Karpas-422 (cell line): ENCODE data around the gene ZNF443. TPM values are rescaled to one million over a fixed set of nuclear protein-coding genes. Genes with fewer than 3 reads are reported as not detected.
"Not testable (repeated sequence)": the region's sequence is repeated elsewhere in the genome, so short reads cannot be mapped to it uniquely, and the experiment has no call there.

Experiments
- DNase-seq: peaks from one replicate; pipeline ENCODE4 v3.0.0-alpha.2; 2015
- H2AFZ ChIP-seq: fragments of 200-600 bp; sonication (generic); 2 replicates; pipeline ENCODE4 v1.6.1; 2014; ENCODE audit warnings: antibody characterized with exemption, low read length, mixed read lengths
- H3K27ac ChIP-seq: fragments of 200-600 bp; sonication (generic); 2 replicates; pipeline ENCODE4 v1.5.1; 2014; ENCODE audit warnings: mild to moderate bottlenecking, low read length, moderate library complexity
- H3K27me3 ChIP-seq: fragments of 200-600 bp; sonication (generic); 2 replicates; pipeline ENCODE4 v1.6.1; 2014; ENCODE audit warnings: low read length, mixed read lengths
- H3K36me3 ChIP-seq: fragments of 200-600 bp; sonication (generic); 2 replicates; pipeline ENCODE4 v1.6.1; 2014; ENCODE audit warnings: low read length, mixed read lengths; ENCODE audit not compliant: insufficient read depth
- H3K4me1 ChIP-seq: fragments of 200-600 bp; sonication (generic); 2 replicates; pipeline ENCODE4 v1.6.1; 2014; ENCODE audit warnings: mild to moderate bottlenecking, low read length, mixed read lengths
- H3K4me2 ChIP-seq: fragments of 200-600 bp; sonication (generic); 2 replicates; pipeline ENCODE4 v1.6.1; 2014; ENCODE audit warnings: low read length, low read depth, mild to moderate bottlenecking; ENCODE audit not compliant: poor library complexity, severe bottlenecking
- H3K4me3 ChIP-seq: fragments of 200-600 bp; sonication (generic); 2 replicates; pipeline ENCODE4 v1.5.1; 2014; ENCODE audit warnings: mild to moderate bottlenecking, antibody characterized with exemption, low read length, mixed read lengths
- H3K79me2 ChIP-seq: fragments of 200-600 bp; sonication (generic); 2 replicates; pipeline ENCODE4 v1.6.1; 2014; ENCODE audit warnings: mild to moderate bottlenecking, low read length, mixed read lengths
- H3K9ac ChIP-seq: fragments of 200-600 bp; sonication (generic); 2 replicates; pipeline ENCODE4 v1.6.0; 2014; ENCODE audit warnings: low read length
- H3K9me2 ChIP-seq: fragments of 200-600 bp; sonication (generic), shearing (Covaris generic); replicated peaks from 2 replicates; pipeline ENCODE4 v1.6.0; 2014; ENCODE audit warnings: mild to moderate bottlenecking, low read length, moderate library complexity; ENCODE audit not compliant: insufficient read depth
- H3K9me3 ChIP-seq: fragments of 300-700, 200-600 bp; sonication (generic); 2 replicates; pipeline ENCODE4 v1.6.1; 2014; ENCODE audit warnings: low read length, mixed read lengths
- H4K20me1 ChIP-seq: fragments of 200-600 bp; sonication (generic); 2 replicates; pipeline ENCODE4 v1.6.1; 2014; ENCODE audit warnings: mild to moderate bottlenecking, antibody characterized with exemption, low read length, low read depth; ENCODE audit not compliant: insufficient read depth
- total RNA-seq: library from RNA; depleted of rRNA; stranded (reverse); fragments of >200 nt; shearing (Covaris generic); gene quantifications from 2 replicates; pipeline ENCODE4 v1.2.3, GENCODE V29; 2014; ENCODE audit warnings: low replicate concordance; rRNA removed

ZNF443 gene
- total RNA-seq = 2.3 and 4.0 TPM in 2 replicates

GRCh38 chr19:12440541-12441316 lies at the start of gene ZNF443:
ZNF443 (minus strand) TSS chr19:12441021; CDS start chr19:12440914, 107 bp downstream.
- Histone ChIP-seq H3K27ac (peak within 1 kb of the TSS; percentile 16; the same call in 1 of the 2 replicates), H3K4me1 (peaks cover 7% of the 10 kb centered on the region), H3K9ac (peak within 1 kb of the TSS; percentile 78), H4K20me1 (no peaks in the 10 kb centered on the region), H3K36me3 (peaks cover 5% of the 10 kb centered on the region; the same call in 1 of the 2 replicates), H3K9me3 (0 out of 2 replicates have a peak, but pooled peaks cover 4% of the 10 kb centered on the region), H2AFZ (peak within 1 kb of the TSS; percentile 90), H3K9me2 (no peaks in the 10 kb centered on the region), H3K27me3 (no peaks in the 10 kb centered on the region), H3K4me2 (peak within 1 kb of the TSS; percentile 80), H3K79me2 (peaks cover 20% of the 10 kb centered on the region), H3K4me3 (peak within 1 kb of the TSS; percentile 94)
- DNase-seq = peak; percentile 99

GRCh38 chr19:12486265-12486783 lies 45.5 kb upstream of the ZNF443 start:
- H3K4me3 ChIP-seq, H4K20me1 ChIP-seq, H3K36me3 ChIP-seq, H2AFZ ChIP-seq, H3K27ac ChIP-seq, H3K9me3 ChIP-seq, H3K4me2 ChIP-seq, H3K9me2 ChIP-seq, H3K27me3 ChIP-seq, H3K9ac ChIP-seq, DNase-seq: not testable (repeated sequence)
- Histone ChIP-seq H3K79me2 (peaks cover 31% of the 10 kb centered on the region), H3K4me1 (peaks cover 32% of the 10 kb centered on the region)

- Histone ChIP-seq H2AFZ (no peak overlapping the region), H3K4me3 (peak overlapping the region; percentile 72; the same call in 1 of the 2 replicates), H3K4me1 (peaks cover 32% of the 10 kb centered on the region), H3K9ac (0 out of 2 replicates have a peak overlapping the region, but pooled peaks have one; percentile 82), H3K79me2 (peaks cover 38% of the 10 kb centered on the region), H3K27ac (no peak overlapping the region), H3K9me2 (no peaks in the 10 kb centered on the region), H3K4me2 (peak overlapping the region; percentile 96), H3K36me3 (no peaks in the 10 kb centered on the region), H3K9me3 (no peaks in the 10 kb centered on the region), H3K27me3 (no peaks in the 10 kb centered on the region), H4K20me1 (no peaks in the 10 kb centered on the region)
- no peak for DNase-seq
Observed at GRCh38 chr19:12485571-12485970, 44.8 kb upstream of the ZNF443 start.

DNA sequence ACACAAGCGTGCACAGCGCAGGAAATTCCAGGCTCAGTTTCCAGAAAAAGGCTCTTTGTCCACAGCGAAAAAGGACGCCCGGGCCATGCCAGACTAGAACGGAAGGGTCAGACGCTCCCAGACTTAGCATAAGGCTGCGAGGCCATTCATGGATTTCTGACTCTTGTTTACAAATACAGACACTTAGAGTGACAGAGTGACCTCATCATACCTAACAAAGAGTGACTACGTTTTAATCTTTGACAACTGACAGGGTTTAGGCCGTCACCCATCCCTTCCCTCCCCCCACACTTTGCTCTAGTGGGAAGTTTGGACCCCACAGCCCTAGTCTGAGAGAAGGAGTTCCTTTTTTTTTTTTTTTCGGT lies 44.2 kb upstream of the ZNF443 start:
- H3K9ac ChIP-seq = peak overlapping the region; percentile 82
- no peaks in the 10 kb centered on the region for H3K9me2 ChIP-seq
- peak overlapping the region; percentile 94 for H2AFZ ChIP-seq
- H3K9me3 ChIP-seq = no peaks in the 10 kb centered on the region
- H3K4me1 ChIP-seq = peaks cover 32% of the 10 kb centered on the region
- no peaks in the 10 kb centered on the region for H3K36me3 ChIP-seq
- no peak overlapping the region for H3K27ac ChIP-seq
- peak overlapping the region; percentile 96 for H3K4me2 ChIP-seq
- no peaks in the 10 kb centered on the region for H3K27me3 ChIP-seq
- peak overlapping the region; percentile 72 for H3K4me3 ChIP-seq
- no peaks in the 10 kb centered on the region for H4K20me1 ChIP-seq
- no peak for DNase-seq
- H3K79me2 ChIP-seq = peaks cover 41% of the 10 kb centered on the region

- Histone ChIP-seq H3K9me2 (no peaks in the 10 kb centered on the region), H3K27me3 (no peaks in the 10 kb centered on the region), H2AFZ (peak within 1 kb of the TSS; percentile 94), H3K9ac (peak within 1 kb of the TSS; percentile 82), H3K4me1 (peaks cover 32% of the 10 kb centered on the region), H4K20me1 (no peaks in the 10 kb centered on the region), H3K36me3 (no peaks in the 10 kb centered on the region), H3K4me2 (peak within 1 kb of the TSS; percentile 96), H3K4me3 (peak within 1 kb of the TSS; percentile 72), H3K79me2 (peaks cover 47% of the 10 kb centered on the region), H3K27ac (no peak within 1 kb of the TSS), H3K9me3 (no peaks in the 10 kb centered on the region)
- DNase-seq = peak; percentile 97
Observed at GRCh38 chr19:12484371-12485051, 43.7 kb upstream of the ZNF443 start, which contains the start of gene ZNF709. ZNF709 (minus strand) TSS chr19:12484816; CDS start chr19:12484657, 159 bp downstream.

DNA sequence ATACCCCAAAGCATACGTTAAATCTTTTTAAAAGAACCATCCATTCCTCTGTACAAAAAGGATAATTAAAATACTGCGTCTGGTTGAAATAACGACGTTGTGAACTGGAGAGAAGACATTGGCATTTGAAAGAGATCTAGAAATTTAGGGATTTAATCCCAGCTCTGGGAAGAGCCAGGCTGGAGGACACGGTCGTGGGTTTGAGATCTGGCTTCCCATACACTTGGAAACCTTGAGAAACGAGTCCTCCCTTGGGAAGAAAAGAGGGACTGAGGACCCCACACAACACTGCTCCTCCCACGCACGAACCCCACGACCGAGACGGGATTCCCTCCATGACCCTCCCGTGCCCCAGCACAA lies 43.2 kb upstream of the ZNF443 start:
- no peak for DNase-seq
- Histone ChIP-seq H3K4me3 (peak overlapping the region; percentile 72), H3K9me2 (no peaks in the 10 kb centered on the region), H3K27ac (no peak overlapping the region), H3K9me3 (no peaks in the 10 kb centered on the region), H3K4me2 (peak overlapping the region; percentile 96), H4K20me1 (no peaks in the 10 kb centered on the region), H3K9ac (peak overlapping the region; percentile 82), H3K4me1 (peaks cover 32% of the 10 kb centered on the region), H3K27me3 (no peaks in the 10 kb centered on the region), H2AFZ (peak overlapping the region; percentile 34; the same call in 1 of the 2 replicates), H3K79me2 (peaks cover 51% of the 10 kb centered on the region), H3K36me3 (no peaks in the 10 kb centered on the region)

GRCh38 chr19:12482509-12482886 lies 41.7 kb upstream of the ZNF443 start:
- Histone ChIP-seq H3K9me3 (no peaks in the 10 kb centered on the region), H4K20me1 (no peaks in the 10 kb centered on the region), H3K9ac (peak overlapping the region; percentile 19; the same call in 1 of the 2 replicates), H2AFZ (no peak overlapping the region), H3K4me1 (peaks cover 32% of the 10 kb centered on the region), H3K36me3 (no peaks in the 10 kb centered on the region), H3K9me2 (no peaks in the 10 kb centered on the region), H3K4me3 (peak overlapping the region; percentile 26; the same call in 1 of the 2 replicates), H3K79me2 (peaks cover 66% of the 10 kb centered on the region), H3K27ac (0 out of 2 replicates have a peak overlapping the region, but pooled peaks have one; percentile 24), H3K27me3 (no peaks in the 10 kb centered on the region), H3K4me2 (peak overlapping the region; percentile 96)
- DNase-seq = peak; percentile 59
